Activated T-helper 1 cell treated with Interleukin-2 at 50 U/mL for 16 hours (primary cell): ENCODE data around the gene AMN1.
A peak's percentile ranks its signal among the peaks of the same experiment; 100 is the strongest.
"Not testable (repeated sequence)": the region's sequence is repeated elsewhere in the genome, so short reads cannot be mapped to it uniquely, and the experiment has no call there.

Experiments used
- DNase-seq: peaks from one replicate; pipeline ENCODE4 v3.0.0-alpha.2; 2020; ENCODE audit warnings: low read depth

Gene AMN1

DNA sequence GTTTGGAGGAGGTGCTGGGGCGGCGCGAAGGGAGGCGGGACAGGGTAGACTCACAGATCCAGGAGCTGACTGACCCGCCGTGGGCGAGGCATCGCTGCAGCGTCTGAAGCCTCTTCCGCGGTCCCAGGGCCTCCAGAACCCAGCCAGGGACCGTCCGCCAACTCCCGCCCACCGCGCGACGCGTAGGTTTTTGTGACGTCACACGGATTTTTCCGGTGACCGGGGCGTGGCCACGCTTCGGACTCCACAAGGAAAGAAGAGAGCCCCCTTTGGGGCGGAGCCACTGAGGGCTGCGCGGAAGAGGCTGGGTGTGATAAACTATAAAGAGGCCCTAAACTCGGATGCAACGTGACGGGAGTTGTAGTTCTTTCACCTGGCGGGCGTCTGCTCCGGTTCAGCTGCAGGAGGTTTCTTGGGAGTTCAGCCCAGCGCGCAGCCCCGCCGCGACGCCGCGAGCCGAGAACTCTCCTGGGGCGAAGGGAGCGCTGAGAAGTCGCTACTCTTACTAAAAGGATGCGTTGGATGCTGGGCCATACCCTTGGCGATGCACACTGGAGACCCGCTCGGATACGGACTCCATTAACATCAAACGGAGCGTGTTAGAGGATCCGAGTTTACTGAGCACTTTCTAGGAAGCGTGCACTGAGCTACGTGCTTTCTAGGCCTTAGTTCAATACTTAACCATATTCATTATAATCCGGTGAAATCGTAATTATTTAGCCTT is at the start of gene AMN1:
AMN1 (minus strand) TSS at position 105 of the 724 bp plus-strand sequence; CDS start at position 92, 13 bp downstream.
- DNase-seq = peak; percentile 98

DNA sequence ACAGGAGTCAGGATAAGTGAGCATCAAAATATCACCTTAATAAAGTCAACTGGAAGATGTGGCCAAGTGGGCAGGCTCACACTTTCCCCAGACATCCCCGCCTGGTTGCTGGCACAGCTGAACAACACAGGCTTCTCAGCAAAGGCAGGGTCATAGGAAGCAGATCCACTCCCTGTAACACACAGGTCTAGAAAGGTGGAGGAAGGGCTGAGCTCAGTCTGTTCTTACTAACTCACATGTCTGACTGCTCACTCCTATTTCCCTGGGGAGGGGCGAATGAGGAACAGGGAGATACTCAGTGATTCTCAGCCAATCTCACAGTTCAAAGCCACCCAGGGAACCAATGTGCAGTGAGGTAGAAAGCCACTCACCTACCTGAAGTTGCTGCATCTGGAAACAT is 45.0 kb upstream of the AMN1 start:
- no peak for DNase-seq

DNA sequence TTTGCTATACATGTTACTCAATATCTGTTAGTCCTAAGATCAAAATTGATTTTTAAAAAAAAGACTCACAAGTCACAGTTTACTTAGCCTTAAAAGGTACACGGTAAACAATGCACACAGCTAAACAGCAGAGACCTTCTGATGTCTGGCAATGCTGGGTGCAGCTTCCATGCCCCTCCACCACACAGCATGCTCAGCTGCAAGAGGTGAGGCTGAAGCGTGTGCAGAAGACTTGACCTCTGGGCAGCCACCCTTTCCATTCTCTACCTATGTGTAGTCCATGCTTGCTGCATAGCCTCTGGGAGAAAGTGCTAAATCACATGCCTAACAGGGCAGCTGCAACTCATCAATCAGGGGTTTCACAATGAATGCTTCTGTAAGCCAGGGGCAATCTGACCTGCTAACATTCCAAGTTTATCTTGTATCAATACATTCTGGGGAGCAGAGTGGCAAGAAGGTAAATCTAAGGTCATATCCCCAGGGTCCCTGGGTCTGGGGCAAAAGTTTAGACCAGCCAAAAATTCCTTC is 44.5 kb upstream of the AMN1 start:
- DNase-seq = no peak

DNA sequence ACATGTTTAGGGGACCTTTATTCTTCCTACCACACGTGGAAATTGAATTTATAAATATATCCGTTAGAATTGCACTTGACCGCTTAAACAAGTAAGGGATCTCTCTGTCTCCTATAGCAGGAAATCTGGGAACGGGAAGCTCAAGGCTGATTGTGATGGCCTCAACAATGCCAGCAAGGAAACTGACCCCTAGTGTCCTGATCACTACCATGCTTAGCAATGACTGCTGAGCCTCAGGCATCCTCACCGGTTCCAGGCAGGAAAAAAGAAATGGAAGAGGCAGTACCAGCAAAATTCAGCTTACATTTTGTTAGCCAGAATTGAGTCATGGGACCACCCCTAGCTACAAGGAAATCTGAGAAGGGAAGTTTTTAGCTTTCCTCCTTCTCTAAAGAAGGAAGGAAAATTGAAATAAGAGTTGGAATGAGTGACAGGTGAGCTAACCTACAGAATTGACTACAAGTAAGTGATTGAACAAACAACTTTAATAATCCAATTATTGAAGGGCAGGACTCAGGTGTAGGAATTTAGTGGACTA is 43.9 kb upstream of the AMN1 start:
- no peak for DNase-seq

DNA sequence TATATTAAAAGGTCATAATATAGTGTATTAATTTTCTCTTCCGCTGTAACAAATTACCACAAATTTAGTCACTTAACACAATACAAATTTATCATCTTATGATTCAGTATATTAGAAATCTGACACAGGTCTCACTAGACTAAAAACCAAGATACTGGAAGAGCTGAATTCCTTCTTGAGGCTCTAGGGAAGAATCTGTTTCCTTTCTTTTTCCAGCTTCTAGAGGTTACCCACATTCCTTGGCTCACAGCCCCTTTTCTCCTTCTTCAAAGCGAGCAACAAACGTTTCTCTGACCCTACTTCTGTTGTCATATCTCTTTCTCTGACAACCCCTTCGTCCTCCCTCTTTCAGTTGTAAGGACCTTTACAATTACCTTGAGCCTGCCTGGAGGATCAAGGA is 43.4 kb upstream of the AMN1 start:
- DNase-seq = no peak

DNA sequence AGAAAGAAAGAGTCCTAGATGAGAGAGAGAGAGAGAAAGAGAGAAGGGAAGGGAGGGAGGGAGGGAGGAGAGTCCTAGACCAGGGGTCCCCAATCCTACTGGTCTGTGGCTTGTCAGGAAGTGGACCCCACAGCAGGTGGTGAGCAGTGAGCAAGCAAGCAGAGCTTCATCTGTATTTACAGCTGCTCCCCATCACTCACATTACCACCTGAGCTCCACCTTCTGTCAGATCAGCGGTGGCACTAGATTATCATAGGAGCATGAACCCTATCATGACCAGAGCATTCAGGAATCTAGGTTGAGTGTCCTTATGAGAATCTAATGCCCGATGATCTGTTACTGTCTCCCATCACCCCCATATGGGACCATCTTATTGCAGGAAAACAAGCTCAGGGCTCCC is 39.2 kb upstream of the AMN1 start:
- no peak for DNase-seq

DNA sequence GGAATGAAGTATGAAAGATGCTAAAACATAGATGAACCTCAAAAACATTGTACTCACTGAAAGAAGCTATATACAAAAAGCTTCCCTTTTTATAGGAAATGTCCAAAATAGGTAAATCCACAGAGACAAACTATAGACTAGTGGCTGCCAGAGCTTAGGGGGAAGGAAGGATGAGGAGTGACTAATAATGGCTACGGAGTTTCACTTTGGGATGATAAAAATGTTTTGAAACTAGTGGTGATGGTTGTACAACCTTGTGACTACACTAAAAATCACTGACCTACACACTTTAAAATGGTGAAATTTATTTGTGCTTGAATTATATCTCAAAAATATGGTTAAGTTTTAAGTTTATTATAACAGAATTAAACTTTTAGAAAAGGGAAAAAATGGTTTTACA is 37.1 kb upstream of the AMN1 start:
- DNase-seq = no peak

DNA sequence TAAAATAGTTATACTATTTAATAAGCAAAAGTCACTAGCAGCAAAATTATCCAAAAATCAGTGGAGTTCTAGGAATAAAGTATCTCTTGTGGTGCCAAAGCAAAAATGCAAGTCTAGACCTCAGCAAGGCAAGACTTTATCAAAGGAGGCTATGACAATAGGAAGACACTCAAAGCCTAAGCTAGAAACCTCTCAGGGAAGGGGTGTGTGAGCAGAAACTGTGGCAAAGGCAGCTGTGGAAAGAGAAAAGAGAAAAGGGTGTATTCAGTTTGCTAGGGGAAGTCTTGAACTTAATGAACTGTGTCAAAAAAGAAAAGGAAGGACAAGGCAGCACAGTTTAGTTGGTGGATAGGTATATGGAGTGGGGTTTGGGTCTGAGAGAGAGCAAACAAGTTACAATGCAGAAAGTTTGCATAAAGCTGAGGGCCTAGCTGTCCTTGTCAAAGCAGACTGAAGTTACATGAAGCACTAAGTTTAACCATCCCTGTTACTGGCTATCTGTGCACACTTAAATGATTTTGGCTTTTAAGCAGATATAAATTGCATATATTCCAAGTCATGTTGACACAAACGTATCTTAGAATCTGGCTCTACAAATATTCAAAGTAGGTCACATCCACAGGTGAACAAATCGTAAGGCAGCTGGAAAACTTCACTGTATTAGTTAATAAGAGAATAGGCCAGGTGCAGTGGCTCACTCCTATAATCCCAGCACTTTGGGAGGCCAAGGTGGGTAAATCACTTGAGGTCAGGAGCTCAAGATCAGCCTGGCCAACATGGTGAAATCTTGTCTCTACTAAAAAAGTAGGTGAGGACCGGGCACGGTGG is 31.0 kb upstream of the AMN1 start:
- no peak for DNase-seq

DNA sequence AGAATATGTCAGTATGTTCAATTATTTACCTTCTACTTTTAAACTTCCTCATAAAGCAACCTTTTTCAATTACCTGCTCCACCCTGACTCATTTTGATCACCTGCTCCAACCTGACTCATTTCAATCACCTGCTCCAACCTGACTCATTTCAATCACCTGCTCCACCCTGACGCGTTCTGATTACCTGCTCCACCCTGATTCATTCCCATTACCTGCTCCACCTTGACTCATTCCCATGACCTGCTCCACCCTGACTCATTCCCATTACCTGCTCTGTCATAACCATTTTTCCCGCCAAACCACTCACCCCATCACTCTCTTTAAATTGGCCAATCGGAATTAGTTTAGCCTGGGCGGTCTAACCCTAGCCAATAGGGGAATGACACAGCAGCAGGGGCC is 29.5 kb upstream of the AMN1 start:
- not testable (repeated sequence) for DNase-seq

DNA sequence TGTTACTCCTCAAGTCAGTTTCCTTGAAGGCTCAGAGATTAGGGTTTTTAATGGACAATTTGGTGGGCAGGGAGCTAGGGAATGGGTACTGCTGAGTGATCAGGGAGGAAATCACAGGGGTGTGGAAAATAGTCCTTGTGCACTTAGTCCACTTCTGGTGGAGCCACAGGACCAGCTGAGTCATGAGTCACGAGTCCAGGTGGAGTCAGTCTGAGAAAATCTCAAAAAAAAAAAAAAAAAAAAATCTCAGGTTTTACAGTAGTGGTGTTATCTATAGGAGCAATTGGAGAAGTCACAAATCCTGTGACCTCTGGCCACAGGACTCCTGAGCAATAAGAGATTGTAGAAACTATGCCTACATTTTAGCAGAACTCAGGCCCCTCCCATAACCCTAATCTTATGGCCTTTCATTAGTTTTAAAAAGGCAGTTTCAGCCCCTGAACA is 28.2 kb upstream of the AMN1 start:
- no peak for DNase-seq

DNA sequence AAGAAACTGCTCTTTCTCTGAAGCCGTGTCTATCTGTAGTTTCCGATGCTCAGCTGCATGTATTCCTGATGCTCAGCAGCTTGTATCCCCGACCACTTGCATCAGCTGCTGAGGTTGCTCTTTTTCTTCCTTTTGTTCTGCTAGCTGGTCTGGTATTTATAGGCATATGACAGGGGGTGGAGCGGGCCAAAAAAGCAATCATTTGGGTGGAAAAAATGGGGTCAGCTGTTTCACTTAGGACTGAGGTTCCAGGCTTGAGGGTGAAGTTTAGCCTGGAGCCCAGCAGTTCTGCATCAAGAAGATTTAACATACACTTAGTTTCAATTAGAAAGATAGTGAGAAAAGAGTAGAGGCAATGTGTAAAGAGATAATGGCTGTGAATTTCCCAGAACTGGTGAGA is 23.6 kb upstream of the AMN1 start:
- no peak for DNase-seq

DNA sequence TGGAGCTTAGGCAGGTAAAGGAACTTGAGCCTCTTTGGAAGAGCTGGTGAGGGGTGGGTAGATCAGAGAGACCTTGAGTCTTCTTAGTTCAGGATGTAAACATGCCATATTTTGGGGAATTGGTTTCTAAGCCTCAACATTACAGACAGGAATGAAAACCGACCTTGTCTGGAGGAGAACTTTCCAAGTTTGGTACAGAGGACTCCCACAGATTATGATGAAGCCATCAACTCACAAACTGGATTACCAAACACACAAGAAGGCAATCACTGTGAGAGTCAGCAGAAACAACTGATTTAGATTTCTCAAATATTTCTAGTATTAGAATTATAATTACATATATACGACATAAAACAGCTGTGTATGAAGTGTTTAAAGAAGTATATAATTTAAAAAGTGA is 22.3 kb upstream of the AMN1 start:
- no peak for DNase-seq

DNA sequence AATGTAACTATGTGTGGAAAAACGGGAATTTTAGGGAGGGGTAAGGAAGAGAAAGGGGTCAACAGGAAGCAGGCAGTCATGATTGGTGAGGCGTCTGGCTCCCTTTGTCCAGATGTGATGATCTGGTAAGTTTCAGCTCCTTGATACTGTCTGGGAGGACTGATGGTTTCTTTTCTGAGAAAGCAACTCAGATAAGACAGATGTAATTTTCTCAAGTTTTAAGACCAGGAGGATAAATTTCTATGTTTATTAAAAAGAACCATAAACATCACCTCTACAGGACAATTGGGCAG is 21.9 kb upstream of the AMN1 start:
- DNase-seq = no peak

DNA sequence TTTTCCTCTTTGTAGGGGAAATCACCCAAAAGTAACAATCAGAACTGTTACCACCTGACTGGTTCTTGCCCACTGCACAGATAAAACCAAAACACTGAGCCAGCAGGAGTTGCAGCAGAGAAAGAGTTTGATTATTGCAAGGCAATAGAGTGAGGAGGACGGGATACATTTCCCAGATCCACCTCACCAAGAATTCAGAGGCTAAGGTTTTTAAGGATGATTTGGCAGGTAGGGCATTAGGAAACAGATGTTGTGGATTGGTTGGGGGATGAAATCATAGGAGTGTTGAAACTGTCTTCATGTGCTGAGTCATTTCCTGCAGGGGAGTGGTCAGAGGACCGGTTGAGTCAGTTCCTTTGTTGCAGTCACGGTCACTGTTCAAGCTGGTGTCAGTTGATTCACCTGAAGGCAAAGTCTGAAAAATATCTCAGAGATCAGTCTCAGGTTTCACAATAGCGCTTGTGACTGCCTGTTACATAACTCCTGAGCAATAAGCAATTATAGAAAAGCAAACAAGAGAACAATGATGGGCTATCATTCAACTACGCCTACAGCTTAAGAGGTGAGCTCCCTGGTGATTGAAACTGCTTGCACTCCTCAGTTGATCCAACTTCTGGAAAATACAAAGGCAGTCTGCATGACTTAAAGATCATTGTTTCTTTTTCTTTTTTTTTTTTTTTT is 20.3 kb upstream of the AMN1 start:
- DNase-seq = peak; percentile 39

DNA sequence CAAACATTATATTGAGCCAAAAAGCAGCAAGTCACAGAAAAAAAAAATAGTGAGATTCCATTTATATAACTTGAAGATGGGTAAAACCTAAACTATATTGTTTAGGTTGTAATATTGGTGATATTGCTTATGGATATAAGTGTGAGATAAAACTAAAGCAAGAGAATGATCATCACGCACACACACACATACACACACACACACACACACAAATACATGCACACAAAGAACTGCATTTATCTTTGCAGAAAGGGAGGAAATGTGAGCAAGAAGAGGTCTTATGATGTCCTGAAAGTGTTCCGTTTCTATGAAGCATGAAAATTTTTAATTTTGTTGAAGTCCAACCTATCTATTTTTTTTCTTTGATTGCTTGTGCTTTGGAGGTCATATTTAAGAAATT is 16.4 kb upstream of the AMN1 start:
- DNase-seq = no peak

DNA sequence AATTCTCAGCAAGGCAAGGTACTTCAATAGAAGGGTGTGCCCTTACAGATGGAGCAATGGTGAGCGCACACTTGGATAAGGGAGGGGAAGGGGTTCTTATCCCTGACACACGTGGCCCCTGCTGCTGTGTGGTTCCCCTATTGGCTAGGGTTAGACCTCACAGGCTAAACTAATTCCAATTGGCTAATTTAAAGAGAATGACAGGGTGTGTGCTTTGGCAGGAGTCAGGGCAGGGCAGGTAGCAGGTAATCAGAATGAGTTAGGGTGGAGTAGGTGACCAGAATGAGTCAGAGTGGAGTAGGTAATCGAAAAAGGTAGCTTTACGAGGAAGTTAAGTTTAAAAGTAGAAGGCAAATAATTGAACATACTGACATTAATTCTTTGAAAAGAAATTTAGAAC is 15.5 kb upstream of the AMN1 start:
- DNase-seq = not testable (repeated sequence)

DNA sequence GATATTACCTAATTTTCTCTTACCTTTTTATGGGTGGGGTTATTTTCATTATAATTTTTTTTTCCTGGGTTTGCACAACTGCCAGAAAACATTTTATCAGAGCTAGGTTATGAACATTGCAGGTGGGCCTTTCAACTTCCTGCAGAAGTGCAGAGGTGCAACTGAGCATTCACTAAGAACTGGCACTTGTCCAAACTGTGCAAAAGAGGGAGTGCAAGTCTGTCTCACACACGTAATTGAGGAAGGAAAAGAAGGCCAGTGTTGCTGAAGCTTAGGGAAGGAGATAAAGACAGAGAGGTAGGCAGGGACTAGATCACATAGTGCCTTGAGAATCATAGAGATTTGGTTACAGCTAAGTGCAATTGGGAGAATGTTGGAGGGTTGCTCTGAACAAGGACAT is 14.1 kb upstream of the AMN1 start:
- no peak for DNase-seq

DNA sequence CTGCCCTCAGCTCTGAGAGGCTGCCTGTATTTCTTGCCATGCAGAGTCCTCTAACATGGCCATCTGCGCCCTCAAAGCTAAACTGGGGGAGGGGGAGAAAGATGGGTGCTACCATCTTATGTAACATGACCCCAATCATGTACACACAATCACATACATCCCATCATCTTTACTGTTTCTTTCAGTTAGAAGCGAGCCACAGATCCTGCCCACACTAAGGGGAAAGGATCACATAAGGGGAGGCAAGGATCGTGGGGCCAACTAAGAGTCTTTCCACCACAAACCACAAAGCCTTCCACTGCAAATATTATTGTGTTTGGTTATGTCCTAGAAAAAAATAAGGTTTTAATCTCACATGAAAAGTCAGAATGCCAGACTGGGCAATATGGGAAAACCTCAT is 11.8 kb upstream of the AMN1 start:
- DNase-seq = no peak

DNA sequence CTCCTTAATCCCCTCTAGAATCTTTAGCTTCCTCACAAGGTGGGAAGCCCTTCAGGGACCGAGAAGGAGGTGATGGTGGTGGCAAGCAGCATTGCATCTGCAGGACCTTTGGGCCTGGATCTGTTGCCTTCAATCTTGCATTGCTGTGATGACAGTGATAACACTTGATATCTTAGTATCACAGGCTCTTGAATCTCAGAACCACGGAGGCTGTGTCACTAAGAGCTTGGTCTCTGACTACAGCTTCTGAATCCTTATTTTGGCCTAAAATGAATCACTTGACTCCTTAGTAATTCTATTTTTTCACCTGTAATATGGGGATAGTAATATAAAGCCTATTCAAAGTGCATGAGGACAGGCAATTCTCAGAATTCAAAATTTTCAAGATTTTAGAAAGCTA is 8.9 kb upstream of the AMN1 start:
- no peak for DNase-seq

DNA sequence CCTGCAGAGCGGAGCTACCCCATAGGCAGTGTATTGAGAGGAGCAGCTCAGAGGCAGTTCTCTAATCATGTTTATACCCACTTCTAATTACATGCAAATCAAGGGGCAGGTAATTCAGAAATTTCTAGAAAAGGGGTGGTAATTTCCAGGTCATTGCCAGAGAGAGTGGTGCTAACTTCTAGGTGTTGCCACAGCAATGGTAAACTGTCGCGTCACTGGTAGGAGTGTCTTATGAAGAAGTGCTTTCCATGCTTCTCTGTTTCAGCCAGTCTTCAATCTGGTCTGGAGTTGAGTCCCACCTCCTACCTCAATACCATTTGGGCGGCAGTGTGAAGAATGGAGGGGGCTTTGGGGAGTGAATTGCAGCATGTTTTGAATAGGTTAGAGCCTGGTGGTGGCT is 8.5 kb upstream of the AMN1 start:
- no peak for DNase-seq

DNA sequence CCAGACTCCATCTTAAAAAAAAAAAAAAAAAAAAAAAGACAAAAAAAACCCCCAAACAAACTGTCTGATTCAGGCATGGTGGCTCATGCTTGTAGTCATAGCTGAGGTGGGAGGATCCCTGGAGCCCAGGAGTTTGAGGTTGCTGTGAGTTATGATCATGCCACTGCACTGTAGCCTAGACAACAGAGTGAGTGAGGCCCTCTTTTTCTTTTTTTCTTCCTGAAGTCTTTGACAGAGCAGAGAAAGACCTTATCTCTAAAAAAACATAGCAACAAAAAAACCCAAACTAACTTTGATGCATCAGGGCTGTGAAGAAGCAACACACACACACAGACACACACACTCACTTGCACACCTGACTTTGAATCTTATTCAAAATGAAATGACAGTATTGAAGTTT is 7.7 kb upstream of the AMN1 start:
- peak; percentile 29 for DNase-seq

DNA sequence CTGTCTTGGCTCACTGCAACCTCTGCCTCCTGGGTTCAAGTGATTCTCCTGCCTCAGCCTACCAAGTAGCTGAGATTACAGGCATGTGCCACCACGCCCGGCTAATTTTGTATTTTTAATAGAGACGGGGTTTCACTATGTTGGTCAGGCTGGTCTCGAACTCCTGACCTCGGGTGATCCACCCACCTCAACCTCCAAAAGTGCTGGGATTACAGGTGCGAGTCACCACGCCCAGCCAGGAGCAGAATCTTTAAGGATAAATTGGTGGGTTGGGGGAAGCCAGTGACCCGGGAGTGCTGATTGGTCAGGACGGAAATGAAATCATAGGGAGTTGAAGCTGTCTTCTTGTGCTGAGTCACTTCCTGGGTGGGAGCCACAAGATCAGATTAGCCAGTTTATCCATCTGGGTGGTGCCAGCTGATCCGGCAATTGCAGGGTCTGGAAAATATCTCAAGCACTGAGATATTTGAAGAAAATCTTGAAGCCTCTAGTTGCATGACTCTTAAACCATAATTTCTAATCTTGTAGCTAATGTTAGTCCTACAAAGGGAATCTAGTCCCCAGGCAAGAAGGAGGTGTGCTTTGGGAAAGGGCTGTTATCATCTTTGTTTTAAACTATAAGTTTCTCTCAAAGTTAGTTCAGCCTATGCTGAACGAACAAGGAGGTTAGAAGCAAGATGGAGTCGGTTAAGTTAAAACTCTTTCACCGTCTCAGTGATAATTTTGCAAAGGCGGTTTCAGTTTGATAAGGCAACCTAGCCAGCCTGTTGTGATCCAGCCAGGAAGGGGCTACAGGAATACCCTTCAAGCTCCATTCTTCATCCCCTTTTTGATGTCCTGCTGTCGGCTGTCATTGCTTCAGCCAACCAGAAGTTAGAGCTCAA is 5.0 kb upstream of the AMN1 start:
- DNase-seq = not testable (repeated sequence)
